MCF 10A (cell line): Measurements from ENCODE around the gene CAMTA1. TPM values are rescaled to one million over a fixed set of nuclear protein-coding genes. Genes with fewer than 3 reads are reported as not detected.

Experiments used
- BruUV-seq: library from RNA; stranded (reverse); fragments of 400-500 nt; replicated peaks from 2 replicates; lab custom pipeline; 2021; lab: Mats Ljungman, UMichigan
- CTCF ChIA-PET: fragments of 300-600 bp; sonication (Branson Sonifier 250); formaldehyde crosslinking; extraction: SDS; loops from one replicate; lab custom pipeline; 2021; ENCODE audit warnings: antibody characterized with exemption, inconsistent platforms; lab: Yijun Ruan, JAX
- POLR2A ChIA-PET: fragments of 300-600, 350-650 bp; sonication (Branson Sonifier 250); formaldehyde crosslinking; extraction: SDS; loops from one replicate; lab custom pipeline; 2020; ENCODE audit warnings: antibody characterized with exemption, inconsistent platforms; lab: Yijun Ruan, JAX
- DNase-seq: peaks from one replicate; pipeline ENCODE4 v3.0.0-alpha.2; 2018; ENCODE audit not compliant: unreplicated experiment
- H3K27ac Mint-ChIP-seq: one replicate; pipeline ENCODE4 v1.8.0; 2022; ENCODE audit warnings: mild to moderate bottlenecking, low read depth, mixed read lengths; ENCODE audit not compliant: unreplicated experiment
- H3K27me3 Mint-ChIP-seq: one replicate; pipeline ENCODE4 v1.8.0; 2022; ENCODE audit warnings: mixed read lengths; ENCODE audit not compliant: insufficient read depth, unreplicated experiment
- H3K36me3 Mint-ChIP-seq: one replicate; pipeline ENCODE4 v1.8.0; 2022; ENCODE audit warnings: mild to moderate bottlenecking, moderate library complexity, mixed read lengths; ENCODE audit not compliant: insufficient read depth, unreplicated experiment
- H3K4me1 Mint-ChIP-seq: one replicate; pipeline ENCODE4 v1.8.0; 2022; ENCODE audit warnings: mixed read lengths; ENCODE audit not compliant: insufficient read depth, unreplicated experiment
- H3K4me3 Mint-ChIP-seq: one replicate; pipeline ENCODE4 v1.8.0; 2022; ENCODE audit warnings: mild to moderate bottlenecking, moderate library complexity, mixed read lengths; ENCODE audit not compliant: unreplicated experiment
- H3K9me3 Mint-ChIP-seq: one replicate; pipeline ENCODE4 v1.8.0; 2022; ENCODE audit warnings: mixed read lengths; ENCODE audit not compliant: unreplicated experiment
- intact Hi-C: fragments of 100-400 bp; cut with micrococcal nuclease; formaldehyde crosslinking; loops from 2 replicates; pipeline ENCODE4 v1.14.1; 2022
- total RNA-seq: library from RNA; stranded (reverse); gene quantifications from 2 replicates; pipeline ENCODE4 v1.2.3, GENCODE V29; 2022
- TF ChIP-seq, protein P1 (sequence below): fragments of 200-600 bp; IDR thresholded peaks from one replicate; pipeline ENCODE4 v1.8.0; 2022; ENCODE audit warnings: antibody characterized with exemption, mild to moderate bottlenecking; ENCODE audit not compliant: unreplicated experiment

The CAMTA1 gene
- total RNA-seq, 1 experiment from 2014 or later, result 74.1 TPM

DNA sequence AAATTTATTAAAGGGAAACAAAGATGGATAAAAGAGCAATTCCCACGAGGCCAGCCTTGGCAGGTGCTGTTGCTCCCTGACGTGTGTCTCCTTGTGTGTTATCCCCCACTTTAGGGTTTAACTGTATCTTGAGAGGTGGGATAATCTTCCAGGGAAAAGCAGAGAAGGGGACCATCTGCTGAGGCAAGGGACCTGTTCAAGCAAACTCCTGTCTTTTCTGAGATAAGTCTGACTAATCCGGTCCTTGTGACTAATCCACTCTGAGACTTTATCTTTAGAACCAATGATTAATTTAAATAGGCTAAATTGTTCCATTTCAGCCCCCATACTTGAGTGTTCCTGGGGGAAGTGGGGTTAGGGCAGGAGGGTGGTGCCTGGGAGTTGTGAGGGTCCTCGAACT is 163.6 kb downstream of the CAMTA1 start:
- POLR2A ChIA-PET, result no interaction called here
- no peak overlapping the region for H3K27ac Mint-ChIP-seq
- TF ChIP-seq, protein P1, sequence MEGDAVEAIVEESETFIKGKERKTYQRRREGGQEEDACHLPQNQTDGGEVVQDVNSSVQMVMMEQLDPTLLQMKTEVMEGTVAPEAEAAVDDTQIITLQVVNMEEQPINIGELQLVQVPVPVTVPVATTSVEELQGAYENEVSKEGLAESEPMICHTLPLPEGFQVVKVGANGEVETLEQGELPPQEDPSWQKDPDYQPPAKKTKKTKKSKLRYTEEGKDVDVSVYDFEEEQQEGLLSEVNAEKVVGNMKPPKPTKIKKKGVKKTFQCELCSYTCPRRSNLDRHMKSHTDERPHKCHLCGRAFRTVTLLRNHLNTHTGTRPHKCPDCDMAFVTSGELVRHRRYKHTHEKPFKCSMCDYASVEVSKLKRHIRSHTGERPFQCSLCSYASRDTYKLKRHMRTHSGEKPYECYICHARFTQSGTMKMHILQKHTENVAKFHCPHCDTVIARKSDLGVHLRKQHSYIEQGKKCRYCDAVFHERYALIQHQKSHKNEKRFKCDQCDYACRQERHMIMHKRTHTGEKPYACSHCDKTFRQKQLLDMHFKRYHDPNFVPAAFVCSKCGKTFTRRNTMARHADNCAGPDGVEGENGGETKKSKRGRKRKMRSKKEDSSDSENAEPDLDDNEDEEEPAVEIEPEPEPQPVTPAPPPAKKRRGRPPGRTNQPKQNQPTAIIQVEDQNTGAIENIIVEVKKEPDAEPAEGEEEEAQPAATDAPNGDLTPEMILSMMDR, result no peak

GRCh38 chr1:6950001-6950765 is 164.9 kb downstream of the CAMTA1 start:
- H3K9me3 Mint-ChIP-seq, result no peaks in the 10 kb centered on the region
- DNase-seq, result no peak
- no TSS peak for BruUV-seq

More for the DNA sequence above, 163.6 kb downstream of the CAMTA1 start:
- intact Hi-C loops, result no loop called here
- Mint-ChIP-seq H3K4me3 (no peak overlapping the region), H3K36me3 (no peaks in the 10 kb centered on the region), H3K9me3 (no peaks in the 10 kb centered on the region), H3K27me3 (no peaks in the 10 kb centered on the region), H3K4me1 (no peaks in the 10 kb centered on the region)
- no peak for DNase-seq
- BruUV-seq, result no TSS peak
- CTCF ChIA-PET, result interaction anchor here (0.6 kb wide), 1 partner anchor 112 kb away, joined by 3 read pairs; no protein-coding TSS in a partner anchor

GRCh38 chr1:6951536-6951935 is 166.3 kb downstream of the CAMTA1 start:
- TF ChIP-seq, protein P1, result no peak
- Mint-ChIP-seq H3K4me3 (no peak overlapping the region), H3K36me3 (no peaks in the 10 kb centered on the region), H3K4me1 (no peaks in the 10 kb centered on the region), H3K27me3 (no peaks in the 10 kb centered on the region), H3K9me3 (no peaks in the 10 kb centered on the region), H3K27ac (no peak overlapping the region)
- intact Hi-C loops, result no loop called here
- DNase-seq, result no peak
- BruUV-seq, result no TSS peak
- CTCF ChIA-PET, result no interaction called here
- POLR2A ChIA-PET, result interaction anchor here (0.8 to 1.2 kb wide), 2 partner anchors 8 to 9 kb away, joined by 3 read pairs; no protein-coding TSS in a partner anchor

More at GRCh38 chr1:6950001-6950765, 164.9 kb downstream of the CAMTA1 start:
- no peaks in the 10 kb centered on the region for H3K4me1 Mint-ChIP-seq
- ChIA-PET POLR2A (interaction anchor here (0.6 to 1.2 kb wide), 2 partner anchors 10 to 121 kb away, joined by 3 read pairs; no protein-coding TSS in a partner anchor), CTCF (interaction anchor here (1.4 kb wide), 1 partner anchor 60 kb away, joined by 3 read pairs; no protein-coding TSS in a partner anchor)
- TF ChIP-seq, protein P1, result no peak
- no peak overlapping the region for H3K27ac Mint-ChIP-seq
- H3K27me3 Mint-ChIP-seq, result no peaks in the 10 kb centered on the region
- H3K36me3 Mint-ChIP-seq, result no peaks in the 10 kb centered on the region
- no peak overlapping the region for H3K4me3 Mint-ChIP-seq
- intact Hi-C loops, result no loop called here

- no TSS peak for BruUV-seq
- POLR2A ChIA-PET, result no interaction called here
- intact Hi-C loops, result no loop called here
- Mint-ChIP-seq H3K9me3 (no peaks in the 10 kb centered on the region), H3K27ac (no peak overlapping the region), H3K4me3 (no peak overlapping the region), H3K4me1 (no peaks in the 10 kb centered on the region), H3K27me3 (no peaks in the 10 kb centered on the region), H3K36me3 (no peaks in the 10 kb centered on the region)
- TF ChIP-seq, protein P1, result no peak
- CTCF ChIA-PET, result no interaction called here
- DNase-seq, result no peak
These were observed 168.0 kb downstream of the CAMTA1 start for GRCh38 chr1:6953216-6953615.
